GM11168 (cell line): ENCODE measurements around the gene PDZD2.
"Not testable (repeated sequence)": the region's sequence is repeated elsewhere in the genome, so short reads cannot be mapped to it uniquely, and the experiment has no call there.

ENCODE experiments used
- in situ Hi-C: fragments of 300-500 bp; cut with MboI; formaldehyde crosslinking; loops from one replicate; pipeline ENCODE4 v1.12.0; 2022; ENCODE audit warnings: low sequenced_read_pairs; ENCODE audit not compliant: unreplicated experiment

The PDZD2 gene

DNA sequence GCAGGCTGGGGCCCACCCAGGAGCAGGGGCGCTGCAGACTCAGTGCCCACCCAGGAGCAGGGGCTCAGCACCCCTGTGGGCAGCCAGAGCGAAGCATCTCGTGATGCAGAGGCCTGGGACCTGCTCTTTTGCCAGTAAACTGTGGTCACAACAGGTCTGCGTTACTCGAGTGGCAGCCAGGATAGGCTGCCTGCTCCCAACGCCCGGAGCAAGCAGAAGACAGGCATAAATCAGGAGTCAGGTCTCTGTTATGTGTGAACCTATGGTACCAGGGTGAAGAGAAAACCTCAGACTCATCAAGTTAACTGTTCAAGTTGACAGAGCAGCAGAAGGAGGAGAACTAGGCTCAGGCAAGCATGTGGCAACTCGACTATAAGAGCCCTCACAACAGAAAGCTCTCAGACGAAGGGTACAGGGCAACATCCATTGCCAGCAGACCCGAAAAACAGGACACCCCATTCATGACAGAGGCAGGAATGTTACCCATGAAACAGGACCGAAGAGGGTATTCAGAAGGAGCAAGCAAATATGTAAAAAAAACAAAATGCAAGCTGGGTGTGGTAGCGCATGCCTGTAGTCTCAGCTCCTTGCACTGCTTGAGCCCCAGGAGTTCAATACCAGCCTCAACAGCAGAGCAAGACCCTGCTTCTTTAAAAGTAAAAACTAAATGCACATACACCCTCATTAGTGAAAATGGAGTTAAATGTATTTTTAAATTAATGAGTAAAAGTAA is 463.5 kb downstream of the PDZD2 start:
- in situ Hi-C loops = no loop called here

DNA sequence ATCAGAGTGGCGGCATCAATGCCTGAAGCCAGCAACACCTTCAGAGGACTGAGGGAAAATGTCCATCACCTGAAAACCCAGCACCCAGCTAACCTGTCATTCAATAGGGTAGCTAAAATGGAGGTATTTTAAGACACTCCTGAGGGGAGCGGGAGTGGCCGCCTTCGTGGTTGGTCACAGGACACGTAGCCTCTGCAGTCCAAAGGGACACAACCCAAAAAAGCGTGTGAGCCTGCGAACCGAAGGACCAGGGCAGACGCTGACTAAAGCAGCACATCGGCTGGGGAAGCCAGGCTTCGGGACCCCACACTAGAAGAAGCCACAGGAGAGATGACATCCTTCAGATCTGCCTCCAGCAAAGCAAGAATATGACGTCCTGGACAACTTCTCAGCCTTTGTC is 464.6 kb downstream of the PDZD2 start:
- in situ Hi-C loops = no loop called here

DNA sequence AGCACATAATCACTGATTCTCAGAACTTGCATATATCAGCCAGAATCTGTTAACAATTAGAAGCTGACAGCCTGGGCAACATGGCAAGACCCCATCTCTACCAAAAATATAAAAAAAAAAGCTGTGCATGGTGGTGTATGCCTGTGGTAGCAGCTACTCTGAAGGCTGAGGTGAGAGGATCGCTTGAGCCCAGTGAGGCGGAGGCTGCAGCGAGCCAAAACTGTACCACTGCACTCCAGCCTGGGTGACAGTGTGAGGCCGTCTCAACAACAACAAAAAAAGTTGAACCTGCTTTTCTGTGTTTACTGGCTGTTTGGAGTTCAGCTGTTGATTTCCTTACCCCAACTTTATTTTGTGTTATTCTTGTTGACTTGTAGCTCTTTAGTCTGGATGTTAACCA is 468.4 kb downstream of the PDZD2 start:
- in situ Hi-C loops = no loop called here

DNA sequence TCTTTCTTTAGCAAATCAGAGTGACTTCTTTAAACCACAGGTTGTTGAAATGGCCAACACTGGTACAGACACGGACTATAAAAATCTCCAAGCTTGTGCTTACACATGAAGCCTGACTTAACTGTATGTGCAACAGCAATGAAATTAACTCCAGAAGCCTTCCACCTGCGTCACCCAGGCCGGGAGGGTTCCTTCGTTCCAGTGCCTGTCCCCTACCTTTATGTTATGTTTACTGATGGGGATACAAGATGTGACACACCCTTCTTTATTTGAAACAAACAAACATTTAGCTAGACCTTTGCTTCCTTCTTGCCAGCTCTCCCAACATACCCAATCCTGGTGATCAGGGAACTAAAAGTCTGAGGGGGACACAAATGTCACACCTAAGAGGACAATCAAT is 469.2 kb downstream of the PDZD2 start:
- in situ Hi-C loops = no loop called here

DNA sequence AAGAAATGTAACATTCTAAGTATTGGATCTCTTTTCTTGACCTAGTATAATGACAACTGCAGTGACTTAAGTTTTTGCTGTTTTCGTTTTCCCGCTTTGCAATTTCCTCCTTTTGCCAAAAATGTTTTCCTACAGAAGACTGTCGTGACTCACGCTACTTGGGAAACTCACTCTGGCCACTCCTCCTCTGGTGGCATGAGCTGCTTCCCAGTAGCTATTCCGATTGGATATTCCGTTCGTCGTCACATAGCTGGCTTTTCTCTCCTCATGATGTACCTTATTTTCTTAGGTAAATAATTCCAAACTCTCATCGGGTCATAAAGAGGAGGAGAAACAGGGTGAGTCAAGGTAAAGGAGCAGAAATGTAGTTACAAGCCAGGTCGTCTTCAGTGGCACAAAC is 470.3 kb downstream of the PDZD2 start:
- in situ Hi-C loops = no loop called here

DNA sequence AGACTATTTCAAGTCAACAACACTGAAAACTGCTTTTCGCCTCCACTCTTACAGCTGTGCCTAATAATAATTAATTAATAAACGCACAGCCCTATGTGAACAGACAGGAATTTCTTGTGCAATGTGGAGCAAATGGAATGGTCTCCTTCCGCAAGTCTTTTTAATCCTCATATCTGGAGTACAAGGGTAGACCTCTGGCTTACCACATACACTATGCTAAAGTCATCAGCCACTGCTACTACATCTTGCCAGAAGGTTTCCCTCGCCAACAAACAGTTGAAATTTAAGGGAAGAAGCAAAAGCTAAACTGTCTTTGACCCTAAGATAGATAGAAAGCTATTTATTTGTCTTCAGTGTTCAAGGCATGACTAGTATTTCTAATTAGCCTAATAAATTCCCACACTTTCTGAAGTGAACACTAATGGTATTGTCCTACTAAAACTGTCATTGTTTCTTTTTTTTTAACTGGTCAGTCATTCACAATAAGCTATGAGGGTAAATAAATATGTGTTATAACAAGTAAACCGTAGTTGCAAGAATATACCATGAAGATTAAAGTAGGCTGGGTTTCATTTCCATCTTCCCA is 471.3 kb downstream of the PDZD2 start:
- in situ Hi-C loops = no loop called here

DNA sequence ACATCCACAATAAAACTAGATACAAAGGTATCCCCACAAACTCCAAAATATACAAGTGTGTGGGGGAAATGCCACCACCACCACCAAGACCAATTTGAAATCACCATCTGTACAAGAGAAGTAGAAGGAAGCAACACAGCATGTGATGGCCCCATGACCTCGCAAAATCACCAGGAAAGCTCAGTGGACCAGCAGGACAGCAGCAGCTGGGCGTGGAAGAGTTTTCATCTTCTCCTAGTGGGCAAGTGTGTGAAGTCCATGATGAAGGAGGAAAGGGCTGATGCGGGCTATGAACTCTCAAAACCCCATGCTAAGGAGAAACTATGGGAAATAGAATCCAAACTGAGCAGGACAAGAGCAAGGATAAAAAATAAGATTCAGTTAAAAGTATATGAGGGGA is 477.1 kb downstream of the PDZD2 start:
- in situ Hi-C loops = no loop called here

DNA sequence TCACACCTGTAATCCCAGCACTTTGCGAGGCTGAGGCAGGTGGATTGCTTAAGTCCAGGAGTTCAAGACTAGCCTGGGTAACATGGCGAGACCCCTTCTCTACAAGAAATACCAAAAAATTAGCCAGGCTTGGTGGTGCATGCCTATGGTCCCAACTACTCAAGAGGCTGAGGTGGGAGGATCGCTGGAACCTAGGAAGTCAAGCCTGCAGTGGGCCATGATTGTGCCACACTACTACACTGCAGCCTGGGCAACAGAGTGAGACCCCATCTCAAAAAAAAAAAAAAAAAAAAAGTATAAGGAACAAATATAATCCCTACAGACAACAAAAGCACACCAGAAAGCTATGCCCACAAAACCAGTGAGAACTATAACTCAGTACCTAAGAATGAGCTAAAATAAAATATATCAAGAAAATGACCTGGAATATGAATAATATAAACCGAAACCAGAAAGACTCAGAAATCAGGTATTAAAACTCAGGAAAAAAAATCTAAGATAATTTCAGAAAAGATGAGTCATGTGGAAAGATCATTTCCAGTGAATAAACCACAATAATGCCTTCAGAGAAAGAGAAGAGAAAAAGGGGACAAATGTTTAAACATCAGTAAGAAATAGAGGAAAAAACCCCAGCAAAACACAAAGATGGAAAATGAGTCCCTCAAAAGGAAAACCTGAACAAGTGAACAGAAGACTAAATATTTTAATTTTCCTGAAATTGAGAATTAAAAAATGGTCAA is 477.8 kb downstream of the PDZD2 start:
- in situ Hi-C loops = no loop called here

DNA sequence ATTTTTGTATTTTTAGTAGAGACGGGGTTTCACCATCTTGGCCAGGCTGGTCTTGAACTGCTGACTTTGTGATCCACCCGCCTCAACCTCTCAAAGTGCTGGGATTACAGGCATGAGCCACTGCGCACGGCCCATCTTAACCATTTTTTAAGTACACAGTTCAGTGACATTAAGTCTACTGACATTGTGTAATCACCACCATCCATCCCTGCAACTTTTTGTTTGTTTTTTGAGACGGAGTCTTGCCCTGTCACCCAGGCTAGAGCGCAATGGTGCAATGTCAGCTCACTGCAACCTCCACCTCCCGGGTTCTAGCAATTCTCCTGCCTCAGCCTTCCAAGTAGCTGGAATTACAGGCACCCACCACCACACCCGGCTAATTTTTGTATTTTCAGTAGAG is 480.0 kb downstream of the PDZD2 start:
- in situ Hi-C loops = not testable (repeated sequence)

DNA sequence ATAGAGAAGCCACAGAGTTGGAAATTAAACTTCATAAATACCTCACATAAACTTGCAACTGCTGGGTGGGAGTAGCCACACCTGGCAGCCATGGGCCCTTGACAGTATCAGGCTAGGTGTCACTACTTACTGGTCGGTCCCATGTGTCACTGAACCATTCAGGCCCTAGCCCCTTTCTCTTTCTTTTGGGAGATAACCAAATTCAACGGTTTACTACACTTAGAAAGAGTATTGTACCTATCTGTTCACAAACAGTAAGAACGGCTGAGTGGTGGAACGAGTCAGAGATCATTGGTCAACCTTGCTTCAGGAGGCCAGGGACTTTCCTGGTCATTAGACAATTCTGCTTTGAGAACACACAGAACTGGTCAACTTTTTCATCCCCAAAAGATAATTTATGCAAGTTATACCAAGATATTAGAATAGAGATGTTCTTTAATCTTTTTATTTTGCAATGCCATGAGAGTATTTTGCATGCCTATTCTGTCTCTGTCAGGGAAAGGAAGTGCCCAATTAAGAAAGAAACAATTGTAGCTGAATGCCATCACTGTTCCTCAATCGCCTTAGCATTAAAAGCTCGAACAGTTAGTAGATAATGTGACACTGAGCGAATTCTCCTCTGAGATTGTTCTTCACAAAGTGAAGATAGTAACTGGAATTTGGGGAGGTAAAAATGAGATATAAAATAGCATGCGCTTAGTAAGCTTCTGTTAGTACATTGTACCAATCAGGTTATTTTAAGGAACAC is 484.3 kb downstream of the PDZD2 start:
- in situ Hi-C loops = no loop called here

DNA sequence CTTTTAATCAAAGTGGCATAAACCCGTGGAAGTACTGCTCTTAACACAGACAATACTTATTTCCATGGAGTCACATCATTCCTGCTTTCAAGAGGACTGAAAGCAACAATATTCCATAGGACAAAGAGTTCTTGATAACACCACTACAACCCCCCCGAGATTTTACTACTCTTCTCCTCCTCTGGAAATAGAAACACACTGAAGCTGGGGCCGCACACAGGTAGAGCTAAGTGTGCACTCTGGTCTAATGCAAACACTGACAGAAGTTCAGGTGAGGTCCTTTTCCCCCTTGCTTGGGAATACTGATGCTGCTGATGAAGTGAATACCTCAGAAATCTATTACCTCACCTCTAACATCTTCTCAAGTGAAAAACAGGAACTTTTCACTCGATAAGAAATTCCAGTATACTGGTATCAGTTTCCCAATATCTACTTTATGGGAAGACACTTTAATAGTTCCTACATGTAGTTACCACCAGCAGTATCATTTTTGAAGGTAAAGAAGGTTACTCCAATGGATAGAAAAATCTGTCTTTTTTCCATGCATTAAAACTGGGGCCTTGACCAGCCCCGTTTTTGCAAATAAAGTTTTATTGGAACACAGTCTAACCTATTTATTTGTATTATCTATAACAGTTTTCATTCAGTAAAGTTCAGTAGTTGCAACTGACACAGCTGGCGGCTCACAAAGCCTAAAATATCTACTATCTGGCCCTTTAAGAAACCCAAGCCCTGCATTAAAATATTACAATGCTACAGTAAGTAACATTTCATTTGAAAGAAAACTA is 485.2 kb downstream of the PDZD2 start:
- in situ Hi-C loops = no loop called here

DNA sequence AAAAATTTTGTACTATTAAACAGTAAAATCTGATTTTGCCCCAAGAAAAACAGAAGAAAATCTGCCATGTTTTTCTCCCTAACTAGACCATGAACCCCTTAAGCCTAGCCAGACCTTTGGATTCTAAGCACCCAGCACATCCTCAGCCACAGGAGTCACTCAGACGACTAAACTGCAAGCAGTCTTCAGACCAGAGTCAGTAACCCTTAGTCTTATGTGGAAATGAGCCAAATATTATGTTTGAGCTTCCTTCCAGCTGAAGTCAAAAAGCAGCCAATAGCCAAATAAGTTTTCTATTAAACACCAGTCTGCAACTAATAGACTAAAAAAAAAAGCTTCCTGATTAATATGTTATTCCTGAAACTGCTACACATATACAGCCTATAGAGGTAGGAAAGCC is 487.8 kb downstream of the PDZD2 start:
- in situ Hi-C loops = no loop called here

DNA sequence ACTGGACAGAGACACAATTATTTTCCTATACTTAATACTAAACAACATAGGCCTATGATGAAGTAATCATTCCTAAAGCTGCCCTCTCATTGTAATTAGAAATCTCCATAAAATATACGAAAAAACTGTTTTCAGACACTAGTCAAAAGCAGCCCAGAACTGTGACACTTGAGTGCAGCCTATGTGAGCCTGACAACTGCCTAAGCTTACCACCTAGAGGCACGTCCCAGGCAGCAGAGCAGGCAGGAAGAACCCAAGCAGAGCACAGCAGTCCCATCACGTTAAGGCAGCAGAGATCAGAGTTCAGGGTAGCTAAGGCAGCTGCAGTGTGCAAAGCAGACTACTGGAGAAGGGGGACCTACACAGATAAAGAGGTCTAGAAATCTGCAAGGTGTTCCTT is 488.8 kb downstream of the PDZD2 start:
- in situ Hi-C loops = no loop called here

DNA sequence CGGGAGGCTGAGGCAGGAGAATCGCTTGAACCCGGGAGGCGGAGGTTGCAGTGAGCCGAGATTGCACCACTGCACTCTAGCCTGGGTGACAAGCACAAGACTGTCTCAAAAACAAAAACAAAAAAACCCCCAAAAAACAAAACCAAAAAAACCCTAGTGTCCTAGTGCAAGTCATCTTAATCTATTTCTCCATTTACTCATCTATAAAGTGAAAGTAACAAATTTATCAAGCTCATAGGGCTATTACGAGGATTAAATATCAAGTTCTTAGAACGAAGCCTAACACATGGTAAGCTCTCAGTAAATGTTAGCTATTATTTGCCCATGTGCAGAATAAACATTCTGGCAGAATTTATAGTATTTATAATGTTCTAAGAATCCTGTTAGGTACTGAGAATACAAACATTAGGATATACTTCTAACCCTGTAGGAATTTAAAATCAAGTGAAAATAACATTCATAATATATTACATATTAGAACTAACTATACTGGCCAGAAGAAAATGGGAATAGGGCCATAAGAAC is 490.2 kb downstream of the PDZD2 start:
- in situ Hi-C loops = no loop called here

DNA sequence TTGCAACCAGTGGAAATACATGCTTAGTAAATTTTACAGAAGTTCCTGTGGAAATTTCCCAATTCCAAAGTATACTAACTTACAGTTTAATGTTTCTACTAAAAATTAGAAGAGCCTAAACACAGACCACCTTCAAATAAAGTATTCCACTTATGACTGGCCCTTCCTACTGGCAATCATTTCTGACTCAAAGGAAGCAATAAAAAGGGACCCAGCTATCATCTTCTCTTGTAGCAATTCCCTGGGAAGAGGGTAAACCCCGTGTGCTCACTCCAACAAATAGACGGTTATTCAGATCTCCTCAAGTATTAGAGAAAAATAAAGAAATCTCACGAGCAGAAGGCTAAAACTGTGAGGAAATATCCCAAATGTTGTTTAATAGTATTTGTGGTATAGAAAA is 491.9 kb downstream of the PDZD2 start:
- in situ Hi-C loops = no loop called here

DNA sequence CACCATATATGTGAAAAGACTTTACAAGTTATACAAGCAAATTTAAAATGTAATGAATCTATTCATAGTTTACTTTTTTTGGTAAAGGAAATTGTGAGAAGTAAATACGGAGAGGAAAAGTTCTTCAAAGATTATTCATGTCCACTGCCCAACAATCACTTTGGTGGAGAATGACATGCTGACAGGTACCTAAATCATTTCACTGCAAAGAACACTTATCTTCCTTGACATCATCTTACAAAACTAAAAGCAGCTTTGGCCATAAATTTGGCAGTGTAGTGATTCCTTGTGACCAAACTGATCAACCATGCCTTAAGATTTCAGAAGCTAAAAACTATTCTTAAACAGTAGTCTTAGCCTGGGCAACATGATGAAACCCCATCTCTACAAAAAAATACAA is 492.7 kb downstream of the PDZD2 start:
- in situ Hi-C loops = no loop called here

DNA sequence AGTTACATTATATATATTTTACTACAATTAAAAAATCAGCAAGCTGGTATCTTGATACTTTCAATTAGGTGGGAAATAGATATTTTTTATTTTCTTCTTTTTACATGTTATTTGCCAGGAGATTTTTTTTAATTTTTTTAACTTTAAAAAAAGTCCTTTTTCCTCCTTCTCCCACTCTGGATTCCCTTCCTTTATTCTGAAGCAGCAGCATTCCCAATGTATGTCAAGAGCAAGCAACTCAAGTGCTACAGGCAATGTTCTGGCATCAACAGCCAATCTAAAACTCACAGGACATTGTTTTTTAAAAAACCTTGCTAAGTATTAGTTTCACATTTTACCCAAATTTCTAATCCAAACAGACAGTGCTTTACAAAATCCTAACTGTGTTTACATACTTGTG is 493.8 kb downstream of the PDZD2 start:
- in situ Hi-C loops = no loop called here

DNA sequence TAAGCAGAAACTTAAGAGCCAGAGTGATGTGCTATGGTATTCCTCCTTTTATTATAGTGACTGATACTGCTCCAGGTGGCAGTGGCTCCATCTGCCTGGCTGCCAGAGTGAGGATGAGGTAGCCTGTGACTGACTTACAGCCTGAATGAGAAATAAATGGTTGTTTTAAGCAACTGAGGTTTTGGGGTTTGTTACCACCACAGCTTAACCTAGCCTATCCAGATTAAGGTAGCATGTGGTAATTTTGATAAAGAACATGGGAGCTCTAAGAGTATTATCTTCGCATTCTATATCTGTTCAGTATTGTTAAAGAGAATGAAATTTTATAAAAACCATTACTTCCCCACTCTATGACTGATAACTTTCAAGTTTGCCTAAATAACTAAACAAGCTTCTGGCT is 496.2 kb downstream of the PDZD2 start:
- in situ Hi-C loops = no loop called here

DNA sequence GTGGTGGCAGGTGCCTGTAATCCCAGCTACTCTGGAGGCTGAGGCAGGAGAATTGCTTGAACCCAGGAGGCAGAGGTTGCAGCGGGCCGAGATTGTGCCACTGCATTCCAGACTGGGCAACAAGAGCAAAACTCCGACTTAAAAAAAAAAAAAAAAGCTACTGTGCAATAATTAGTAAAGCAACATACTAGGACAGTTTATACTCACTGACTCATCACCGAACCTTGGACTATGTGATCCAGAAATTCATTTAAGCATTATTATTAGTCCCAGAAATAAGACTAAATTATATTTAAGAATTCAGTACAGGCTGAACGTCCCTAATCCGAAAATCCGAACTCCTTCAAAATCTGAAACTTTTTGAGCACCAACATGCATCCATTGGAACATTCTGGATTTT is 497.4 kb downstream of the PDZD2 start:
- in situ Hi-C loops = no loop called here
